ENCODE measurements around the gene KLF6. TPM values are rescaled to one million over a fixed set of nuclear protein-coding genes. Genes with fewer than 3 reads are reported as not detected.

KLF6 gene
- total RNA-seq, 2 experiments from 2014 or later: 116 to 120 TPM

GRCh38 chr10:3813986-3814837 lies 29.2 kb upstream of the KLF6 start:
- CTCF ChIA-PET: interaction anchor here (1.3 kb wide), 1 partner anchor 9 kb away, joined by 3 read pairs; no protein-coding TSS in a partner anchor

GRCh38 chr10:3813267-3813666 lies 28.3 kb upstream of the KLF6 start:
- H3K27ac Mint-ChIP-seq: peak overlapping the region; percentile 31
- no peak overlapping the region for H3K4me3 Mint-ChIP-seq
- no peak for DNase-seq
- CTCF ChIA-PET: interaction anchor here (1.2 to 1.3 kb wide), 2 partner anchors 10 to 13 kb away, joined by 3 read pairs; no protein-coding TSS in a partner anchor
- no peaks in the 10 kb centered on the region for H3K27me3 Mint-ChIP-seq
- ATAC-seq: no peak
- POLR2A ChIA-PET: interaction anchor here (10.5 kb wide), 1 partner anchor 30 kb away, joined by 281 read pairs; the partner anchor contains the start of gene KLF6
- H3K4me1 Mint-ChIP-seq (ENCODE audit: low read depth): peaks cover 49% of the 10 kb centered on the region
- H3K9me3 Mint-ChIP-seq: peaks cover 1% of the 10 kb centered on the region
- TF ChIP-seq CTCF (IDR thresholded peaks at IDR 0.05): no peak
- no peaks in the 10 kb centered on the region for H3K36me3 Mint-ChIP-seq (ENCODE audit: low read depth)
- intact Hi-C loops (cut with micrococcal nuclease): no loop called here

More at GRCh38 chr10:3813986-3814837, 29.2 kb upstream of the KLF6 start:
- Mint-ChIP-seq H3K27me3 (no peaks in the 10 kb centered on the region), H3K4me1 (ENCODE audit: low read depth) (peaks cover 41% of the 10 kb centered on the region), H3K27ac (no peak overlapping the region), H3K4me3 (no peak overlapping the region), H3K9me3 (peaks cover 1% of the 10 kb centered on the region), H3K36me3 (ENCODE audit: low read depth) (no peaks in the 10 kb centered on the region)
- no peak for DNase-seq
- intact Hi-C loops (cut with micrococcal nuclease): no loop called here
- POLR2A ChIA-PET: interaction anchor here (10.5 kb wide), 1 partner anchor 31 kb away, joined by 281 read pairs; the partner anchor contains the start of gene KLF6
- no peak for TF ChIP-seq CTCF (IDR thresholded peaks at IDR 0.05)
- ATAC-seq: no peak

- CTCF ChIA-PET: interaction anchor here (1.2 to 1.5 kb wide), 3 partner anchors 12 to 572 kb away, joined by 3 read pairs; no protein-coding TSS in a partner anchor
- H3K4me1 Mint-ChIP-seq (ENCODE audit: low read depth): peaks cover 61% of the 10 kb centered on the region
- H3K27me3 Mint-ChIP-seq: no peaks in the 10 kb centered on the region
- ATAC-seq (no peak), DNase-seq (no peak)
- TF ChIP-seq CTCF (IDR thresholded peaks at IDR 0.05): no peak
- H3K9me3 Mint-ChIP-seq: no peaks in the 10 kb centered on the region
- no peak overlapping the region for H3K4me3 Mint-ChIP-seq
- H3K27ac Mint-ChIP-seq: no peak overlapping the region
- intact Hi-C loops (cut with micrococcal nuclease): no loop called here
- POLR2A ChIA-PET: interaction anchor here (1.0 to 10.5 kb wide), 7 partner anchors 11 to 123 kb away, joined by 3 to 281 read pairs (median 4); partner anchors contain the start of gene KLF6
- no peaks in the 10 kb centered on the region for H3K36me3 Mint-ChIP-seq (ENCODE audit: low read depth)
These were observed 27.1 kb upstream of the KLF6 start for GRCh38 chr10:3812141-3812540.

GRCh38 chr10:3811291-3811870 lies 26.4 kb upstream of the KLF6 start:
- TF ChIP-seq CTCF (IDR thresholded peaks at IDR 0.05): no peak
- ATAC-seq: peak; percentile 56
- CTCF ChIA-PET: interaction anchor here (0.7 to 1.5 kb wide), 5 partner anchors 8 to 571 kb away, joined by 3 to 5 read pairs (median 3); no protein-coding TSS in a partner anchor
- Mint-ChIP-seq H3K9me3 (no peaks in the 10 kb centered on the region), H3K4me1 (ENCODE audit: low read depth) (peaks cover 68% of the 10 kb centered on the region), H3K27ac (no peak overlapping the region), H3K36me3 (ENCODE audit: low read depth) (no peaks in the 10 kb centered on the region), H3K4me3 (peak overlapping the region; percentile 59), H3K27me3 (no peaks in the 10 kb centered on the region)
- peak; percentile 78 for DNase-seq
- POLR2A ChIA-PET: interaction anchor here (1.0 to 10.5 kb wide), 13 partner anchors 10 to 124 kb away, joined by 3 to 281 read pairs (median 6); partner anchors contain the start of gene KLF6
- intact Hi-C loops (cut with micrococcal nuclease): loop anchor here (2.0 kb wide), 2 partner anchors 17 to 53 kb away; no protein-coding TSS in a partner anchor
